Activated T-helper 9 cell treated with anti-CD3 and anti-CD28 coated beads, Interleukin-2, amount 50 U/mL, for 16 hours (primary cell): Measurements from ENCODE around the gene SLC37A1.

Experiments
- DNase-seq: peaks from one replicate; pipeline ENCODE4 v3.0.0-alpha.2; 2020; ENCODE audit warnings: low read depth

The SLC37A1 gene

DNA sequence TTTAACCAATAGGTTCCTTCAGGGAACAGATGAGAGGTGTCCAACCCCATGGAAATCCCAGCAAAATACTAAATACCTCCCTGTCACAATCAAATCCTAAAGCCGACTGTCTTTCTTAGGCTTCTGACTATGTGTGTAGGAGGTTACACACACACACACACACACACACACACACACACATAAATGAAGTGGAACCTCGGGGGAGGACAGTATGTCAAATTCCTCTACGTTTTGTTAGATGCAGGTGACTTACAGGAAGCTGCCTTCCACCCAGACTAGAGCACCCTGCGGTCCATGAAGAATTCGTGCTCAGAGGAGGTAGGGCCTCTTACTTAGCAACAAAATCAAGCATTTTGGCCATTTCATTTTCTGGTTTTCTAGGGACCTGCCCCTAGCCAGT, 34.1 kb upstream of the SLC37A1 start:
- DNase-seq: no peak

DNA sequence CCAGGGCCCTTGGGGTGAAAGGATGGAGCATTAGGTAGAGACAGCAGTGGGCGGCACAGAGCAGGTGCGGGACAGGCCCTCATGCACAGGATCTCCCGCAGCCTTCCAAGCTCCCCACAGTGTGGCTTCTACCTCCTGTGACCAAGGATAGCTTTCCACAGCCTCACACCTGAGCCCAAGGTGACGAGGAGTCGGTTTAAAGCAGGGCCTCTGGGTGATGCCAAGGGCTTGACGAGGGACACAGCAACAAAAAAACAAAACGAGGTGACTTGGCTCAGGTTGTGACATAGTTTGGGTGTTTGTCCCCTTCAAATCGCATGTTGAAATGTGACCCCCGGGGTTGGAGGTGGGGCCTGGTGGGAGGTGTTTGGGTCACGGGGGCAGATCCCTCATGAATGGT, 32.9 kb upstream of the SLC37A1 start:
- no peak for DNase-seq

DNA sequence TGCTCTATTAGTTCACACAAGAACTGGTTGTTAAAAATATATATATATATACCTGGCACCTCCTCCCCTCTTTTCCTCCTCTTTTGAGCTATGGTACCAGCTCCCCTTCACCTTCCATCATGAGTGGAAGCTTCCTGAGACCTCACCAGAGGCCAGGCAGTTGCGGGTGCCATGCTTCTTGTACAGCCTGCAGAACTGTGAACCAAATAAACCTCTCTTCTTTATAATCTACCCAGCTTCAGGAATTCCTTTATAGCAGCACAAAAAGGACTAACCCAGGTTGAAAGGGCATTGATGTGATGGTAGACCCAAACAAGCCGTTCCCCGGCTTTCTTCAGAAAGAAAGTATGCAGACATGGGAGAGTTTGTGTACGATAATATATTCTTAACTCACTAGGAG, 32.5 kb upstream of the SLC37A1 start:
- DNase-seq: no peak

DNA sequence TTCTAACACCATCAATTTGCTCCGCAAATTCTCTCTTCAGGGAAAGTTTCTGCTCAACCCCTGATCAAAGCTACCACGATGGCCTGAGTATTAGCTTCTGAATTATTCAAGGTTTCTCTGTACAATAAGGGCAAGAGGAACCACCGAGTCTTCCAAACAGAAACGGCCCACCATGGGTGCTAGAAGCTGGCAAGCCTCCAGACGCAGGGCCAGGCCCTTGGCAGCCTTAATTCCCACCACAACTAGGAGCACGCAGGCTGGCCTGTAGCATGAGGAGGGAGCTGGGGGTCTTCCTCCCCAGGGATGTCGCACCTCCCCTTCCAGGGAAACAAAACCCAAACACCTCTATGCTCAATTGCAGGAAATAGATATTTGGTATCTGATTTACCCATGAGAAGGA, 28.7 kb upstream of the SLC37A1 start:
- DNase-seq: no peak

DNA sequence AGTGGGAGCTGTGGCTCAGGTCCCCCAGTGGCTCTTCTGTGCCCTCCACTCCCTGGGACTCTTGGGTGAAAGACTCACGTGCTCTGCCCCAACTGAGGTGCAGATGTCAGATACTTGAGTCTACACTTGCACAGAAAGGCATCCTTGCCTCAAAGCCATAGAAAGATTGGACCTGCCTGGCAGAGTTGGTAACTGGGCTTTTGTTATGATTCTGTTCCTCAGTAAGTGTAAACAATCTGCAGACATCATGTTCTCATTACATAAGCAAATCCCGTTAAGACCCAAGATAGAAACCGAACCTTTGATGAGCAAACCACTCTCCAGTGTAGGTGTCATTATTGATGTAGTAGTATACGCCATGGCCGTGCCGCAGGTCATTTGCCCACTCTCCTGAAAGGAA, 27.6 kb upstream of the SLC37A1 start:
- DNase-seq: no peak

DNA sequence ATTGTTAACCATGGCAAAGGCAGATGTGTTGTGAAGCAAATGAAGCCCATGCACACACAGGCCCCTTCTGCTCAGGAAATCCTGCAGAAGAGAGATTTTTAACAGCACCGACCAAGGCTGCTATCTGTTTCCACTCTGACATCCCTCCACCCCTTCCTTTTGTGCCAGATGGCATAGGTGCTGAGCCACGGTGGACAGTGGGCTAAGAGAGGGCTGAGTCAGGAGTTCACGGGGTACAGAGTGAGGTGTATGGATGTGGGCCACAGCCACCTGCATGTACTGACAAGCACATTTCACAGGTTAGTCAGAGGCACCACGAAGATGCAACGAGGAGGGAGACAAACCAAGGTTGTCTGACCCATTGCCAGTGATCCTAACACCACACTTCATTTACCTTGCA, 27.1 kb upstream of the SLC37A1 start:
- no peak for DNase-seq

DNA sequence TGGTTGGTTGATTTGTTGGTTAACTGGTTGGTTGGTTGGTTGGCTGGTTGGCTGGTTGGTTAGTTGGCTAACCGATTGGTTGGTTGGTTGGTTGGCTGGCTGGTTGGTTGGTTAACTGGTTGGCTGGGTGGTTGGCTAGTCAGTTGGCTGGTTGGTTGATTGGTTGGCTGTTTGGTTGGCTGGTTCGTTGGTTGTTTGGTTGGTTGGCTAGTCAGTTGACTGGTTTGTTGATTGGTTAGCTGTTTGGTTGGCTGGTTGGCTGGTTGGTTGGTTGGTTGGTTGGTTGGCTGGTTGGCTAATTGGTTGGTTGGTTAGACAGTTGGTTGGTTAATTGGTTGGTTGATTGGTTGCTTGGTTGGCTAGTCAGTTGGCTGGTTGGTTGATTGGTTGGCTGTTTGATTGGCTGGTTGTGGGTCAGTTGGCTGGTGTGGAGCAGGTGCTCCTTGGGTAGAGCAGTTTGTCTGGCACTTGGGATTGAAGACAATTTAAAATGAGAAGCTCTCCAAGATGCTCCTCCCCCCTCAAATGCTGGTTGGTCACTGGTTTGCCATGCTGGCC, 24.6 kb upstream of the SLC37A1 start:
- no peak for DNase-seq

DNA sequence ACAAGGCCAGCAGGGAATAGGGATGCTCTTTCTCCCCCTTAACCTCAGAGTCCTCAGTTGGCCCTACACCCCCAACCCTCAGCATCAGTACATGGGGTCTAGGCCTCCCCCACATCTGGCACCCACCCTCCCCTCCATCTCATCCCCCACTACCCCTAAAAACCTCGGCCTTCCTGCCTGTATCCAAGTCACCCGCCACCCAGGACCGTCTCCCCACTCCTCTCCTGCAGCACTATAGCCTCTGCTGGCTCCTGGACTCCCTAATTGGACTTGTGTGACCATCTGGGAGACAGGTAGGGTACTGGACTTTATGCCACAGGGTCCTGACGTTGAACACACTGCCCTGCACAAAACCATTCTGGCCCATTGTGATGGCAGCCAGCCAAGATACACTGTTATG, 23.7 kb upstream of the SLC37A1 start:
- no peak for DNase-seq

DNA sequence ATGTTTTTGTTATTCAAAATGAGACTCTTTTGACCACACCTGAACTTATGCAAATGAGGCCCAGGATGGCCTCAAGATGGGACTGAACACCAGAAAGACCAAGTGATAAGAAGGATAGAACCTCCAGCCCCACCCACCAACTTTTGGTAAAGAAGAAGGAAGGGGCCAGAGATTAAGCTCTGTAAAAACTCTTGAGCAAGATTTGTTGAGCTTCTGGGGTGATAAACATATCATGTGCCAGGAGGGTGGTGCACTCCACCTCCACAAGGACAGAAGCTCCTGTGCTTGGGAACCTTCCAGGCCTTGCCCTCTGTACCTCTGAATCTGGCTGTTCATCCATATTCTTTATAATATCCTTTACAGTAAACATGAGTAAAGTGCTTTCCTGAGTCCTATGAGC, 22.9 kb upstream of the SLC37A1 start:
- no peak for DNase-seq

DNA sequence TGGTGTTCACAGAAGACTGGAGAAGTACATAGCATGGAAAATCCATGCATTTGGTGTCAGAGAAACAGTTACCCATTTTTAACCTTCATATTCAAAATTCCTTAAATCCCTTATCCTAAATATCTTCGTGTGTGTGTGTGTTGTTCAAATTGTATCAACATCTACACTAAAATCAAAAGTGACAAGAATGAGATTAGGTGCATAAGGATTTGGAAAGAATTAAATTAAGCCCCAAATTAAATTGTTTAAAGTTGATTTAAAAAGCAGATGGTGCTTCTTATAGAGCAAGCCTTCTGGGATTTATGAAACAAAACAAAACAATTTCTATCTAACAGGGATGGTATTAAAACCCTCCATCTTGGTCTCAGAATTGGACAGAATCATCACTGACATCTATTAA, 22.3 kb upstream of the SLC37A1 start:
- DNase-seq: no peak

DNA sequence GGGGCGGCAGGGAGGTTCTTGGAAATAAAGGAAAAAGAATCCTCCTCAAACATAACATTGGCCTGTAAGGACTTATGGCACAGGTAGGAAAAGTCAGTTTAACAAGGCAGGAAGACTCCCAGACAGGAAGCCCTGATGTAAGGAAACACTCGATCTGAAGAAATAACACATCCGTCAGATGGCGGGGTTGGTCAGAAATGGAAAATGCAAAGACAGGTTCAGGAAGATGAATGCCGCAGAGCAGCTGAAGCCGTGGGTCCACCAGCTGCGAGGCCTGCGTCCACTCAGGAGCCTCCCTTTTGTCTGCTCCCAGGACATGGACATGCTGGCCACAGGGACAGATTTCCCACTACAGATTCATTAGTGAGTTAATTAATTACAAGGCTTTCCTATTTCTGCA, 21.5 kb upstream of the SLC37A1 start:
- no peak for DNase-seq

DNA sequence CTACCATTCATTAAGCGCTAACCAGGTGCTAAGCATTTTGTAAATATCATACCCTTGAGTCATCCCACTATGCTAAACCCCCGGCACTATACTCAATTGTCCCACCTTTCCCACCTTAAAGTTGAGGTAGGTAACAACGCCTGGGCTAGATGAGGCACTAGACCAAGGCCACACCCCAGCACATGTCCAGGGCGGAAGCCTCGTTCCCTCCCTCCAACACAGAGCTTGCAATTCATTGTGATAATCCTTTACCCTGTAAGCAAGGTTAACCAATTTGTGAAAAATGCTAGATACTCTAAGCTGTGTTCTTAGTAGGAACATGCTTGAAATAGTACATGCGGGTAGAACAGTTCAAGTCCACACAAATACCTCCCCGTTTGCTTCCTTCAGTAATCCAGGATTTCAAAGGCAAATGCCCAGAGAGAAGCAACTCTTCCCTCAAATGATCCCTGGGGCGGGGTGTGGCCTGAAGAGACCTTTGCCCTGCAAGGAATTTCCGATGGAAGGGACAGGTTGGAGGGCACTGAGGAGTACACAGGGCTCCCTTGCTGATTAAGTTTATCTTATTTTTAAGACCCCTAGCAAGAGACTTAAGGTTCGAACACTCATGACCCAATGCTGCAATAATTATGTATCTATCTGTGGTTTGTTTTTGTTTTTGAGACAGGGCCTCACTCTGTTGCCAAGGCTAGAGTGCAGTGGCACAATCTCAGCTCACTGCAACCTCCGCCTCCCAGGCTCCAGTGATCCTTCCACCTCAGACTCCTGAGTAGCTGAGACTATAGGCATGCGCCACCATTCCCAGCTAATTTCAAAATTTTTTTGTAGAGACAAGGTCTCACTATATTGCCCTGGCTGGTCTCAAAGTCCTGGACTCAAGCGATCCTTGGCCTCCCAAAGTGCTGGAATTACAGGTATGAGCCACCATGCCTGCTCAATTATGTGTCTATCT, 20.3 kb upstream of the SLC37A1 start:
- no peak for DNase-seq

DNA sequence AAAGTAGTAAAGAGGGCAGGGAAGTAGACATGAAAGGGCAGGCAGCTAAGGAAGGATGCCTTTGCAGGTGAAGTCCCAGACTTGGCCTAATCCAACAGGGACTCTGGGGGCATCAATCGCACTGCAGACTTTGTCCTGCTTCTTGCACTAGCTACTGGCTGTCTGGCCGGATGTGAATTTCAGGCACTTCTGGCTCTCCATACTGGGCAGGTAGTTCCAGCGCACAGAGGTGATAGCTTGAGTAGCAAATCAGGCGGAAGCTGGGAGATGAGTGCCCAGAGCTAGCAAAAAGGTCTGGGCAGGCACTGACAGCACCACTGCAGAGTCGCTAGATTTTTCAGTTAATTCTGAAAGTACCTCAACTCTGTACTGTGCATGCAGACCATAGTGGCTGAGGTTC, 18.6 kb upstream of the SLC37A1 start:
- DNase-seq: no peak

DNA sequence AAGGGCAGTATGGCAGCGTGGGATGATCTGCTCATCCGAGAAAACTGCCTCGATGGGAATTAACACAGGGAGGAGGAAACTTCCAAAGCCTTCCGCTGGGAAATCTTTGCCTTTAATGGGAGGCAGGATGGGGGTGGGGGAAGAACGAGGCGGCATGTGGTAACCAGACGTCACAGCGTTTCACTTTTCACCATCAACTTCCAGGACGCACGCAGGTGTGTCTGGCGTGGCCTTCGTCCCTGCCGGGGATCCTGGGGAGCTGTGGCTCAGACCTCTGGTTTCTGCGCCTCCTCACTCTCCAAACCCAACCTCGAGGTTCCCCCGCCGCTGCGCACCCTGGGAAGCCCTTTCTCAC, 17.9 kb upstream of the SLC37A1 start:
- DNase-seq: no peak

DNA sequence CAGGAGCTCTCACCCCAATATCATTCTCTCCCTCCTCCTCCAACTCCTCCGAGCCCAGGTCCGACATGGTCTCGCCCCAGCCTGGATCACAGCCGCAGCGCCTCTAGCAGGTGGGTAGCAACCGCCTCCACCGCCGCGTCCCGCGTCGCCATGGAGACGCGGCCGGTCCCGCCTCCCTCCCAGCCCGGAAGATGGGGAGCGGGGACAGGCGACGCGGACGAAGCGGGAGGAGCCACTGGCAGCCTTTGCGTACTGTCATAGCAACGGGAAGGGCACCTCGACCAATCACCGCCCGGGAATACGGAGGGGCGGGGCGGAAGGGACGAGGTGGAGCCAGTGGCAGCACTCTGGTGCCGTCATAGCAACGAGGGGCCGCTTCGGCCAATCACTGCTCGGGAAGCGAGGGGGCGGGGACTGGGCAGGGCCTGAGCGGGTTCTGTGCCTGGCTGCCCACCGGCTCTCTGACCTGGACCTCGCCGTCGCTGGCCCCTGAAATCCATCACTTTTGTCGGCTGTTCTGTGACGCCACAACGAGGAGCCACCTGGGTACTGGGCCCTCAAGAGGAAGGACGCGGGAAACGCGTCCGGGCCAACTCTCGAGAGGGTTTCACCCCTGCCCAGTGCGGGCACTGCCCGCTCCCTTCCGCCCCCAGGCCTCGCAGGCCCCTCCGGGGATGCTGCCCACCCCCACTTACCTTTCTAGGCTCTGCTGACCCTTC, 17.4 kb upstream of the SLC37A1 start, which contains the start of gene RSPH1:
Gene RSPH1 (minus strand): TSS at position 105 of the 719 bp plus-strand sequence. CDS start 38 bp downstream, at position 67.
- DNase-seq: peak; percentile 99

DNA sequence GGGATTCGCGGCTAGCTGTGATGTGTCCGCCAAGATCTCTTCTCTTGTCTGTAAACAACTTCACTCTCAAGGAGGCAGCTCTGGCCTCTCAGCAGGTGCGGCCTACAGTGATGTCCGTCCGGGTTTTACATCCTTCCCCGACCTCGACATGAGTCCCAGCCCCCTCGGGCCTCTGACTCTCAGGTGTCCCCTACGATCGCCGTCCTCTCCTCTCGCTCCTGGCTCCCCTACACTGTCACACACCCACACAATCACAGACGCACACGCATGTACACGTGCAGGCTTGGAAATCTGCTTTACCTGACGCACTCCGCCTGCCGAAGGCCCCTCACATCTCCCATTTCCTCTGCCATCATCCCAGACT, 16.8 kb upstream of the SLC37A1 start:
- no peak for DNase-seq

DNA sequence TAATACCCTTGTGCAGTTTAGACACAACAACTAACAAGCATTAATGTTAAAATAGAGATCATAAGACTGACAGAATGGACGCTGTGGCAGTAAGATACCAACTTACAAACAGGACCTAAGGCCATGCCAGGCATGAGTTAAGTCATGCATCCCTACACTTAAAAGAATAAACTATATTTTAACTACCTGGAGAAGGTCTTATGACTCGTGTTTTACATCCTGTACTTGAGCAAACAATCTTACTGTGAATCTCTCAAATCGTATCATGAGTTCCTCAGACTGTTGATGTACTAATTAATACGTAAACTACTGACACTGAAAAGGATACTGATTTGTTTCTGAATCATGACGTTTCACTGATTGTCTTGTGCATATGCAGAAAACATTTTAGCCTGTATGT, 15.6 kb upstream of the SLC37A1 start:
- no peak for DNase-seq

DNA sequence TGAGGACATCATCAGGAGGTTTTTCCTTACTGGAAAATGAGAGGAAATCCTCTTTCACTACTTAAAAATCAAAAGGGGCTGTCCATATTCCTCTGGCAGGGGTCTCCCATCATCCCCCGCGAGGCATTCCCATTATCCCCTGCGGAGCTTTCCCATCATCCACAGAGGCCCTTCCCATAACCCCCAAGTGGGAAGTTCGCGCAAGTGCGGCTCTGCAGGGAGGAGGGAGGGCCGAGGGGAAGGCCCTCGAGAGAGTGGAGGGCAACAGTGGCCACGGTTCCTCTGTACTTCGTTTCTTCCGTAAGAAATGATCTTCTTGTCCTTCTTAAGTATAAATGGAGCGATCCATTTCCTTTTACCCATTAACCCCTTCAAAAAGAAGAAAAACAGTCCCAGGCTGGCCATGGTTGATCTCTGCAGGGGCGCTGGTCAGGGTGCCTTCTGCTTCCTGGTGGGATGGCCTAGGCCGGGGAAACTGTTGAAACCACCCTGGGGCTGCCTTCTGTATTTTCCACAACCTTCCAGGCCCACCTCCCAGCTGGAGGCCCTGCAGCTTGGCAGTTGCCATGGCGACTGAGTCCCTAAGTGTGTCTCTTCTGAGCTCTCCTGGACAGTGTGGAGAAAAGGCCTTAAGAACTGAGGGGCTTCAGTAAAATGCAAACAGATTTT, 14.1 kb upstream of the SLC37A1 start:
- no peak for DNase-seq

DNA sequence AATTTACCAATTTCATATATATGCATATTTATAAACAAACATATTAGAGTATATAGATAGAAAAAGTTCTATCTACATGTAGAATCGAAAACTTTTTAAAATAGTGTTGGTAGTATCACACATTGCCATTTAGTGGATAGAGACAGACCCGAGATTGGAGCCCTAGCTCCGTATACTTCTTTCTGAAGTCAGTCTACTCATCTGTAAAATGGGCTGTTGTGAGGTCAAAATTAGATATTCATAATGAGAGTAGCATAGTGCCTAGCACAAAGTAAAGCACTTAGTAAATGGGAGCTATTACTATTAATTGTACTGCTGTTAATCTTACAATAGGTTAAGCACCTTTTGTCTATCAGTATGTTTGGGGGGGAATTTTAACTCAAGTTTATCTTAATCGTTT, 13.4 kb upstream of the SLC37A1 start:
- no peak for DNase-seq

DNA sequence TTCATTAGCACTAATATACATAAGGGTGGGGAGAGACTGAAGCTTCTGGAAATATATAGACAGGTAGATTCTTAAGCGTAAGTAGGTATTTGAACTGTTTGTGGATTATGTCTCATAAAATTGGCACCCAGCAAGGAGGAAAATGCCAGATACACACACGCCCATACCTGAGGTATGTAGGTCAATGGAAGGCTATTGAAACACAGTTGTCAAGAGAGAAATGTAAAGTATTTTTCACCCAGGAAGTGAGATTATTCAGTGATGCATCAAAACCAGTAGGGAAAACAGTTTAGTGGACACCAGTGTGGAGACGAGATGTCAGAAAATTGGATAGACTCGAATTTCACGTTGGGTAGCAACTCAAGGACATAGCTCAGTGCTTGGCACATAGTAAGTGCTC, 12.9 kb upstream of the SLC37A1 start:
- DNase-seq: no peak

DNA sequence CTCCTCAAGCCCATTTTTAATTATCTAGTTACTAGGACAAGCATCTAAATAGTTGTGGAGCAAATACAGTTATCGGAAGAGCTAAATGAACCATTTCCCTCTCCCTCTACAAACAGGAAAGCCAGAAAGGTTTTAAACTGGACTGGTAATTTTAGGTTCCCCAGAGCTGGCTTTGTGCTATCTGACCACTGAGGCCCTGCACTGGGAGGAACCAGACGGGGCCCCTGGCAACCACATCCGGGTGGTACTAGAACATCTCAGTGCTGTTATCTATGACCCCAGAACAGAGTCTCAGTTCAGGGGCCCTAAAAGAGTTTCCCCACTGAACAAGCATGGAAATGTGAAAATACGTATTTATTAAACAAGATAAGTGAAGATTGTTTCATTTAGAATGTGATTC, 9.9 kb upstream of the SLC37A1 start:
- DNase-seq: no peak

DNA sequence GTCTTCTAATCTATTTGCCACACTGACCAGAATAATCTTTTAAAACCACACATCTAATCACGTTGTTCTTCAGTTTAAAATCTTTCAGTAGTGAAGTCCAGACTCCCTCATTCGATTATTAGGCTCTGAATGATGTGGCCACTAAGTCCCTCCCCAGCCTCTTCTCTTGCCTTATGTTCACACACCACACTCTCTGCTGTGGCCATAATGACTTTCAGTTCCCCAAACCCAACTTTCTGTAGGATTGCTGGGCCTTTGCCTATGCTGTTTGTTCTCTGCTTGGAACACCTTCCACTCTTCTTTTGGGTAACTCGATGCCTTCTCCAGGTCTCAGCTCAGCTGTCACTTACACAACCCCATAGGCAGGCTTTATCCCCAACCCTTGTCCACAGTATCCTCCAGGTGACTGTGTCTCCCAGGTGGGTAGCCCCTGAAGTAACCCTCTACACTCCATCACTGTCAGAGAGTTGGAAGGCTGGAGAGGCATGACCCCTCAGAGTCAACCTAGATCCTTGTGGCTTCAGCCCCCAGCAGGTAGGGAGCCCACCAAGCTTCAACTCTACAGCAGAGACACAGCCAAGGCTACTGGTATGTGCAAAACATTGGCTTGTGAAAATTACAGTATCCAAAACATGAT, 8.4 kb upstream of the SLC37A1 start:
- DNase-seq: no peak
